Measurements from ENCODE around the gene STAT2. TPM values are rescaled to one million over a fixed set of nuclear protein-coding genes. Genes with fewer than 3 reads are reported as not detected.

Gene STAT2
- total and polyA plus RNA-seq, 2 experiments from 2014 or later: 15.6 to 67.9 TPM

DNA sequence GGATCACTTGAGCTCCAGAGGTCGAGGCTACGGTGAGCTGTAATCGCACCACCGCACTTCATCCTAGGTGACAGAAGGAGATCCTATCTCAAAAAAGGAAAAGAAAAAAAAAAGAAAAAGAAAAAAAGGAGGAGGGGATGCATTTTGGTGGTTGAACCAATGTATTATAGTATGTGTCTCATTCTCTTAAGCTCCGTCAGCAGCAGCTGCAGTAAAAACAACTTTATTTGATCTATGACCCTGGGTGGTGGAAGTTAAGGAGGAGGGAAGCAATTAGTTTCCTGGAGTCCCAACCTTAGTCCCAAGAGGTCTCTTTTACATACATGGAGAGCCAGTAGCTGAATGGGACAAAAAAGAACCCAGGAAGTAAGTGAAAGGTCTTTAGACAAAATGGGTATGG is 29.5 kb upstream of the STAT2 start:
- Mint-ChIP-seq H3K4me3 (no peak overlapping the region), H3K27ac (no peak overlapping the region), H3K9me3 (peaks cover 3% of the 10 kb centered on the region; the same call in 2 of the 3 replicates), H3K4me1 (peaks cover 7% of the 10 kb centered on the region; the same call in 2 of the 3 replicates), H3K36me3 (ENCODE audit: low read depth) (no peaks in the 10 kb centered on the region), H3K27me3 (ENCODE audit: insufficient read depth, low read depth, poor library complexity) (peaks cover 2% of the 10 kb centered on the region)
- Histone ChIP-seq H4K20me1 (replicated peaks; ENCODE audit: insufficient read depth) (no peaks in the 10 kb centered on the region), H3K9me2 (ENCODE audit: insufficient read depth) (peaks cover 2% of the 10 kb centered on the region; the same call in 1 of the 2 replicates), H3K79me2 (replicated peaks; ENCODE audit: insufficient read depth) (no peaks in the 10 kb centered on the region), H3K36me3 (ENCODE audit: insufficient read depth) (no peaks in the 10 kb centered on the region), H3K4me3 (no peak overlapping the region), H3K27me3 (ENCODE audit: insufficient read depth) (no peaks in the 10 kb centered on the region), H3K4me2 (no peak overlapping the region), H2AFZ (peak overlapping the region; percentile 52; the same call in 1 of the 2 replicates), H3F3A (replicated peaks; ENCODE audit: low read depth) (no peaks in the 10 kb centered on the region), H3K27ac (ENCODE audit: low read depth) (no peak overlapping the region), H3K4me1 (ENCODE audit: insufficient read depth) (peaks cover 4% of the 10 kb centered on the region; the same call in 1 of the 2 replicates)
- ATAC-seq: no peak
- TF ChIP-seq ZNF114 (CRISPR knock-in tag; IDR thresholded peaks at IDR 0.05): no peak
- TF ChIP-seq POLR2AphosphoS5 (IDR thresholded peaks at IDR 0.05; ENCODE audit: low read depth): no peak
- TF ChIP-seq EZH2phosphoT487 (IDR thresholded peaks at IDR 0.05; ENCODE audit: unreplicated experiment): no peak
- no peak for TF ChIP-seq ZNF331 (CRISPR knock-in tag; IDR thresholded peaks at IDR 0.05; ENCODE audit: low read depth)
- no peak for DNase-seq (ENCODE audit: low spot score)

DNA sequence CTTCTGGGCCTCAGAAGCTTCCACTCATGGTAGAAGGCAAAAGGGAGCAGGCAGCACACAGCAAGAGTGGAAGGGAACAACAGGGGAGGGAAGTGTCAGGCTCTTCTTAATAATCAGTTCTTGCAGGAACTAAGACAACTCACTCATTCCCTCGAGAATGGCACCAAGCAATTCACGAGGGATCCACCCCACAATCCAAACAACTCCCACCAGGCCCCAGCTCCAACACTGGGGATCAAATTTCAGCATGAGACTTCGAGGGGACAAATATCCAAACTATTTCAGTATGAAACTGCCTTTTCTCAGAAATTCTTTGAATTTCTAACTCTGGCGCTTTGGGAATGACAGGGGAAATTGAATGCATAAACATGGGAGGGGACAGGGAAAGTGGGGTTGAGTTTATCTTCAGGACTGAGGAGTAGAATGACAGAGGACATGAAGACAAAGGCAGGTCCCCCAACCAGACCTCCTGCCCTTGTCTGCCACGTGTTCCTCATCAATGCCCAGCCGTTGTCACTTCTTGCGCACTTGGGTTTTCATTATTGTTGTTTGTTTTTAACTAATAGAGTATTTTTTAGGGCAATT is 27.3 kb upstream of the STAT2 start:
- Histone ChIP-seq H3K4me1 (ENCODE audit: insufficient read depth) (peaks cover 4% of the 10 kb centered on the region; the same call in 1 of the 2 replicates), H3K9me2 (ENCODE audit: insufficient read depth) (peaks cover 2% of the 10 kb centered on the region; the same call in 1 of the 2 replicates), H3F3A (replicated peaks; ENCODE audit: low read depth) (no peaks in the 10 kb centered on the region), H3K79me2 (replicated peaks; ENCODE audit: insufficient read depth) (no peaks in the 10 kb centered on the region), H3K27me3 (ENCODE audit: insufficient read depth) (no peaks in the 10 kb centered on the region), H4K20me1 (replicated peaks; ENCODE audit: insufficient read depth) (no peaks in the 10 kb centered on the region), H3K4me2 (0 out of 2 replicates have a peak overlapping the region, but pooled peaks have one; percentile 7), H3K36me3 (ENCODE audit: insufficient read depth) (no peaks in the 10 kb centered on the region), H3K4me3 (no peak overlapping the region), H3K27ac (ENCODE audit: low read depth) (no peak overlapping the region), H2AFZ (peak overlapping the region; percentile 50; the same call in 1 of the 2 replicates)
- Mint-ChIP-seq H3K4me1 (peaks cover 7% of the 10 kb centered on the region; the same call in 2 of the 3 replicates), H3K9me3 (peaks cover 3% of the 10 kb centered on the region; the same call in 2 of the 3 replicates), H3K27ac (no peak overlapping the region), H3K4me3 (no peak overlapping the region), H3K27me3 (ENCODE audit: insufficient read depth, low read depth, poor library complexity) (peaks cover 6% of the 10 kb centered on the region), H3K36me3 (ENCODE audit: low read depth) (no peaks in the 10 kb centered on the region)
- ATAC-seq (peak; percentile 65), DNase-seq (ENCODE audit: low spot score) (peak; percentile 63)
- TF ChIP-seq, protein P1, sequence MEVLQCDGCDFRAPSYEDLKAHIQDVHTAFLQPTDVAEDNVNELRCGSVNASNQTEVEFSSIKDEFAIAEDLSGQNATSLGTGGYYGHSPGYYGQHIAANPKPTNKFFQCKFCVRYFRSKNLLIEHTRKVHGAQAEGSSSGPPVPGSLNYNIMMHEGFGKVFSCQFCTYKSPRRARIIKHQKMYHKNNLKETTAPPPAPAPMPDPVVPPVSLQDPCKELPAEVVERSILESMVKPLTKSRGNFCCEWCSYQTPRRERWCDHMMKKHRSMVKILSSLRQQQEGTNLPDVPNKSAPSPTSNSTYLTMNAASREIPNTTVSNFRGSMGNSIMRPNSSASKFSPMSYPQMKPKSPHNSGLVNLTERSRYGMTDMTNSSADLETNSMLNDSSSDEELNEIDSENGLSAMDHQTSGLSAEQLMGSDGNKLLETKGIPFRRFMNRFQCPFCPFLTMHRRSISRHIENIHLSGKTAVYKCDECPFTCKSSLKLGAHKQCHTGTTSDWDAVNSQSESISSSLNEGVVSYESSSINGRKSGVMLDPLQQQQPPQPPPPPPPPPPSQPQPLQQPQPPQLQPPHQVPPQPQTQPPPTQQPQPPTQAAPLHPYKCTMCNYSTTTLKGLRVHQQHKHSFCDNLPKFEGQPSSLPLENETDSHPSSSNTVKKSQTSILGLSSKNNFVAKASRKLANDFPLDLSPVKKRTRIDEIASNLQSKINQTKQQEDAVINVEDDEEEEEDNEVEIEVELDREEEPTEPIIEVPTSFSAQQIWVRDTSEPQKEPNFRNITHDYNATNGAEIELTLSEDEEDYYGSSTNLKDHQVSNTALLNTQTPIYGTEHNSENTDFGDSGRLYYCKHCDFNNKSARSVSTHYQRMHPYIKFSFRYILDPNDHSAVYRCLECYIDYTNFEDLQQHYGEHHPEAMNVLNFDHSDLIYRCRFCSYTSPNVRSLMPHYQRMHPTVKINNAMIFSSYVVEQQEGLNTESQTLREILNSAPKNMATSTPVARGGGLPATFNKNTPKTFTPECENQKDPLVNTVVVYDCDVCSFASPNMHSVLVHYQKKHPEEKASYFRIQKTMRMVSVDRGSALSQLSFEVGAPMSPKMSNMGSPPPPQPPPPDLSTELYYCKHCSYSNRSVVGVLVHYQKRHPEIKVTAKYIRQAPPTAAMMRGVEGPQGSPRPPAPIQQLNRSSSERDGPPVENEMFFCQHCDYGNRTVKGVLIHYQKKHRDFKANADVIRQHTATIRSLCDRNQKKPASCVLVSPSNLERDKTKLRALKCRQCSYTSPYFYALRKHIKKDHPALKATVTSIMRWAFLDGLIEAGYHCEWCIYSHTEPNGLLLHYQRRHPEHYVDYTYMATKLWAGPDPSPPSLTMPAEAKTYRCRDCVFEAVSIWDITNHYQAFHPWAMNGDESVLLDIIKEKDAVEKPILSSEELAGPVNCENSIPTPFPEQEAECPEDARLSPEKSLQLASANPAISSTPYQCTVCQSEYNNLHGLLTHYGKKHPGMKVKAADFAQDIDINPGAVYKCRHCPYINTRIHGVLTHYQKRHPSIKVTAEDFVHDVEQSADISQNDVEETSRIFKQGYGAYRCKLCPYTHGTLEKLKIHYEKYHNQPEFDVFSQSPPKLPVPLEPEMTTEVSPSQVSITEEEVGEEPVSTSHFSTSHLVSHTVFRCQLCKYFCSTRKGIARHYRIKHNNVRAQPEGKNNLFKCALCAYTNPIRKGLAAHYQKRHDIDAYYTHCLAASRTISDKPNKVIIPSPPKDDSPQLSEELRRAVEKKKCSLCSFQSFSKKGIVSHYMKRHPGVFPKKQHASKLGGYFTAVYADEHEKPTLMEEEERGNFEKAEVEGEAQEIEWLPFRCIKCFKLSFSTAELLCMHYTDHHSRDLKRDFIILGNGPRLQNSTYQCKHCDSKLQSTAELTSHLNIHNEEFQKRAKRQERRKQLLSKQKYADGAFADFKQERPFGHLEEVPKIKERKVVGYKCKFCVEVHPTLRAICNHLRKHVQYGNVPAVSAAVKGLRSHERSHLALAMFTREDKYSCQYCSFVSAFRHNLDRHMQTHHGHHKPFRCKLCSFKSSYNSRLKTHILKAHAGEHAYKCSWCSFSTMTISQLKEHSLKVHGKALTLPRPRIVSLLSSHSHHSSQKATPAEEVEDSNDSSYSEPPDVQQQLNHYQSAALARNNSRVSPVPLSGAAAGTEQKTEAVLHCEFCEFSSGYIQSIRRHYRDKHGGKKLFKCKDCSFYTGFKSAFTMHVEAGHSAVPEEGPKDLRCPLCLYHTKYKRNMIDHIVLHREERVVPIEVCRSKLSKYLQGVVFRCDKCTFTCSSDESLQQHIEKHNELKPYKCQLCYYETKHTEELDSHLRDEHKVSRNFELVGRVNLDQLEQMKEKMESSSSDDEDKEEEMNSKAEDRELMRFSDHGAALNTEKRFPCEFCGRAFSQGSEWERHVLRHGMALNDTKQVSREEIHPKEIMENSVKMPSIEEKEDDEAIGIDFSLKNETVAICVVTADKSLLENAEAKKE (CRISPR knock-in tag; IDR thresholded peaks at IDR 0.05): no peak
- TF ChIP-seq ZNF114 (CRISPR knock-in tag; IDR thresholded peaks at IDR 0.05): no peak
- no peak for TF ChIP-seq STAT1 (IDR thresholded peaks at IDR 0.05; ENCODE audit: unreplicated experiment)
- TF ChIP-seq EZH2phosphoT487 (IDR thresholded peaks at IDR 0.05; ENCODE audit: unreplicated experiment): no peak
- TF ChIP-seq, protein P2, sequence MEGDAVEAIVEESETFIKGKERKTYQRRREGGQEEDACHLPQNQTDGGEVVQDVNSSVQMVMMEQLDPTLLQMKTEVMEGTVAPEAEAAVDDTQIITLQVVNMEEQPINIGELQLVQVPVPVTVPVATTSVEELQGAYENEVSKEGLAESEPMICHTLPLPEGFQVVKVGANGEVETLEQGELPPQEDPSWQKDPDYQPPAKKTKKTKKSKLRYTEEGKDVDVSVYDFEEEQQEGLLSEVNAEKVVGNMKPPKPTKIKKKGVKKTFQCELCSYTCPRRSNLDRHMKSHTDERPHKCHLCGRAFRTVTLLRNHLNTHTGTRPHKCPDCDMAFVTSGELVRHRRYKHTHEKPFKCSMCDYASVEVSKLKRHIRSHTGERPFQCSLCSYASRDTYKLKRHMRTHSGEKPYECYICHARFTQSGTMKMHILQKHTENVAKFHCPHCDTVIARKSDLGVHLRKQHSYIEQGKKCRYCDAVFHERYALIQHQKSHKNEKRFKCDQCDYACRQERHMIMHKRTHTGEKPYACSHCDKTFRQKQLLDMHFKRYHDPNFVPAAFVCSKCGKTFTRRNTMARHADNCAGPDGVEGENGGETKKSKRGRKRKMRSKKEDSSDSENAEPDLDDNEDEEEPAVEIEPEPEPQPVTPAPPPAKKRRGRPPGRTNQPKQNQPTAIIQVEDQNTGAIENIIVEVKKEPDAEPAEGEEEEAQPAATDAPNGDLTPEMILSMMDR (conservative IDR thresholded peaks at IDR 0.05; ENCODE audit: low read depth in 2 of 2): no peak
- no peak for TF ChIP-seq POLR2AphosphoS5 (IDR thresholded peaks at IDR 0.05; ENCODE audit: low read depth)
- TF ChIP-seq, protein P3, sequence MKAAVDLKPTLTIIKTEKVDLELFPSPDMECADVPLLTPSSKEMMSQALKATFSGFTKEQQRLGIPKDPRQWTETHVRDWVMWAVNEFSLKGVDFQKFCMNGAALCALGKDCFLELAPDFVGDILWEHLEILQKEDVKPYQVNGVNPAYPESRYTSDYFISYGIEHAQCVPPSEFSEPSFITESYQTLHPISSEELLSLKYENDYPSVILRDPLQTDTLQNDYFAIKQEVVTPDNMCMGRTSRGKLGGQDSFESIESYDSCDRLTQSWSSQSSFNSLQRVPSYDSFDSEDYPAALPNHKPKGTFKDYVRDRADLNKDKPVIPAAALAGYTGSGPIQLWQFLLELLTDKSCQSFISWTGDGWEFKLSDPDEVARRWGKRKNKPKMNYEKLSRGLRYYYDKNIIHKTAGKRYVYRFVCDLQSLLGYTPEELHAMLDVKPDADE (IDR thresholded peaks at IDR 0.05): no peak

Measured in GM23338 (cell line).